ENCODE data around the gene MBD5.

The MBD5 gene

DNA sequence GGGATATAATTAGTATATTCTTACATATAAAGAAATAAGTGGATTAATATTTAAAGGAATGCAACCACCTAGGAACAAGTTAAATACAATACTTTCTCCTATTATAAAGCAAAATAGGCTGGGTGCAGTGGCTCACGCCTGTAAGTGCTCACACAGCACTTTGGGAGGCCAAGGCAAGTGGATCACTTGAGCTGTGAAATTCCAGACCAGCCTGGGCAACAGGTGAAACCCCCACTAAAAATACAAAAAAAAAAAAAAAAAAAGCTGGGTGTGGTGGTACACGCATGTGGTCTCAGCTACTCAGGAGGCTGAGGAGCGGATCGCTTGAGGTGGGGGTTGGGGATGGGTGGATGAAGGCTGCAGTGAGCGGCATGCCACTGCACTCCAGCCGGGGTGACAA, 337.5 kb downstream of the MBD5 start:
- H3K4me1 ChIP-seq (ENCODE audit: control insufficient read depth, insufficient read depth, low read length): no peaks in the 10 kb centered on the region
- H3K27me3 ChIP-seq (ENCODE audit: control insufficient read depth, insufficient read depth, low read length): no peaks in the 10 kb centered on the region
- H3K36me3 ChIP-seq (ENCODE audit: control insufficient read depth, insufficient read depth, low read length): no peaks in the 10 kb centered on the region
- H3K9ac ChIP-seq (ENCODE audit: low read length): no peak overlapping the region
- H3K9me3 ChIP-seq (ENCODE audit: control insufficient read depth, low read length): no peaks in the 10 kb centered on the region
- H3K4me3 ChIP-seq (ENCODE audit: low read length): no peak overlapping the region

DNA sequence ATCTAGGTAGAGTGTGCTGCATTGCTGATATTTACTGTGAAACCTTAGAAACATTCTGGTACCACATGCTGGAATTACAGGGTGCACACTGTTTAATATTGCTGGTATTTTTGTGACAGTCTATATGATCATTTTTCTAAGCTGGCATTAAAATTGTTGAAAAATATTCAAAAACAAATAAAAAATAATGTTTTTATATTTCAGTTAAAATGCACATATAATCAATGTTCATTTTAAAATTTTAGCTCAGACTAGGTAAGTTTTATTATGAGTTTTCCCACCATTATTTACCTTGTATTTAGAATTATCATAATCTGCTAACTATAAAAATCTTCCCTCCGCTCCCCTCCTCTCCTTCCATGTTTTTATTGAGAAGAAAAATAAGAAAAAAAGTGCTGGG, 339.8 kb downstream of the MBD5 start:
- Histone ChIP-seq H3K36me3 (ENCODE audit: control insufficient read depth, insufficient read depth, low read length) (no peaks in the 10 kb centered on the region), H3K9ac (ENCODE audit: low read length) (no peak overlapping the region), H3K4me1 (ENCODE audit: control insufficient read depth, insufficient read depth, low read length) (no peaks in the 10 kb centered on the region), H3K4me3 (ENCODE audit: low read length) (no peak overlapping the region), H3K9me3 (ENCODE audit: control insufficient read depth, low read length) (no peaks in the 10 kb centered on the region), H3K27me3 (ENCODE audit: control insufficient read depth, insufficient read depth, low read length) (no peaks in the 10 kb centered on the region)

DNA sequence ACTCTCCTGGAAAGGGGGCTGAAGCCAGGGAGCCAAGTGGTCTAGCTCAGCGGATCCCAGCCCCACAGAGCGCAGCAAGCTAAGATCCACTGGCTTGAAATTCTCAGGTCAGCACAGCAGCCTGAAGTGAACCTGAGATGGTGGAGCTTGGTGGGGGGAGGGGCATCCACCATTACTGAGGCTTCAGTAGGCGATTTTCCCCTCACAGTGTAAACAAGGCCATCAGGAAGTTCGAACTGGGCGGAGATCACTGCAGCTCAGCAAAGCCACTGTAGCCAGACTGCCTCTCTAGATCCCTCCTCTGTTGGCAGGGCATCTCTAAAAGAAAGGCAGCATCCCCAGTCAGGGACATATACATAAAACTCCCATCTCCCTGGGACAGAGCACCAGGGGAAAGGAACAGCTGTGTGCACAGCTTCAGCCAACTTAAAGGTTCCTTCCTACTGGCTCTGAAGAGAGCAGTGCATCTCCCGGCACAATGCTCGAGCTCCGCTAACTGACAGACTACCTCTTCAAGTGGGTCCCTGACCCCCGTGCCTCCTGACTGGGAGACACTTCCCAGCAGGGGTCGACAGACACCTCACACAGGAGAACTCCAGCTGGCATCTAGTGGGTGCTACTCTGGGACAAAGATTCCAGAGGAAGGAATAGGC, 341.4 kb downstream of the MBD5 start:
- Histone ChIP-seq H3K9ac (ENCODE audit: low read length) (no peak overlapping the region), H3K9me3 (ENCODE audit: control insufficient read depth, low read length) (no peaks in the 10 kb centered on the region), H3K27me3 (ENCODE audit: control insufficient read depth, insufficient read depth, low read length) (no peaks in the 10 kb centered on the region), H3K4me3 (ENCODE audit: low read length) (no peak overlapping the region), H3K4me1 (ENCODE audit: control insufficient read depth, insufficient read depth, low read length) (no peaks in the 10 kb centered on the region), H3K36me3 (ENCODE audit: control insufficient read depth, insufficient read depth, low read length) (no peaks in the 10 kb centered on the region)

GRCh38 chr2:148375214-148375613, 354.3 kb downstream of the MBD5 start:
- Histone ChIP-seq H3K9me3 (ENCODE audit: control insufficient read depth, low read length) (no peaks in the 10 kb centered on the region), H3K27me3 (ENCODE audit: control insufficient read depth, insufficient read depth, low read length) (no peaks in the 10 kb centered on the region), H3K4me3 (ENCODE audit: low read length) (no peak overlapping the region), H3K4me1 (ENCODE audit: control insufficient read depth, insufficient read depth, low read length) (no peaks in the 10 kb centered on the region), H3K36me3 (ENCODE audit: control insufficient read depth, insufficient read depth, low read length) (no peaks in the 10 kb centered on the region), H3K9ac (ENCODE audit: low read length) (no peak overlapping the region)

- H3K4me1 ChIP-seq (ENCODE audit: control insufficient read depth, insufficient read depth, low read length): no peaks in the 10 kb centered on the region
- no peak overlapping the region for H3K9ac ChIP-seq (ENCODE audit: low read length)
- H3K36me3 ChIP-seq (ENCODE audit: control insufficient read depth, insufficient read depth, low read length): no peaks in the 10 kb centered on the region
- no peak overlapping the region for H3K4me3 ChIP-seq (ENCODE audit: low read length)
- no peaks in the 10 kb centered on the region for H3K9me3 ChIP-seq (ENCODE audit: control insufficient read depth, low read length)
- H3K27me3 ChIP-seq (ENCODE audit: control insufficient read depth, insufficient read depth, low read length): no peaks in the 10 kb centered on the region
Observed at GRCh38 chr2:148391324-148391723, 370.4 kb downstream of the MBD5 start.

DNA sequence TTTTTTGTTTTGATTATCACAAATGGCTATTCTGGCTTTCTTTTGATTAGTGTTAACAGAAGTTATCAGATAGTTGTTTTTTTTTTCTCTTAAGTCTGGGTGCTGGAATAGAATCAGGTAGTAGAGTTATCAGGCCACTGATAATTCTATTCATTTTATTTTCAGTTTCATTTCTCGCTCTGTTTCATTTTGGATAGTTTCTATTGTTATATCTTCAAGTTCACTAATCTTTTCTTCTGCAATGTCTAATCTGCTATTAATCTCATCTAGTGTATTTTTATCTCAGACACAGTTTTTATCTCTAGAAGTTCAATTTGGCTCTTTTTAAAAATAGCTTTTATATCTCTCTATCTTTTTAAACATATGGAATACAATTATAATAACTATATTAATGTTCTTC, 381.9 kb downstream of the MBD5 start:
- H3K9ac ChIP-seq (ENCODE audit: low read length): no peak overlapping the region
- H3K4me1 ChIP-seq (ENCODE audit: control insufficient read depth, insufficient read depth, low read length): no peaks in the 10 kb centered on the region
- H3K36me3 ChIP-seq (ENCODE audit: control insufficient read depth, insufficient read depth, low read length): no peaks in the 10 kb centered on the region
- no peaks in the 10 kb centered on the region for H3K27me3 ChIP-seq (ENCODE audit: control insufficient read depth, insufficient read depth, low read length)
- H3K9me3 ChIP-seq (ENCODE audit: control insufficient read depth, low read length): no peaks in the 10 kb centered on the region
- no peak overlapping the region for H3K4me3 ChIP-seq (ENCODE audit: low read length)

- Histone ChIP-seq H3K4me1 (ENCODE audit: control insufficient read depth, insufficient read depth, low read length) (no peaks in the 10 kb centered on the region), H3K4me3 (ENCODE audit: low read length) (no peak overlapping the region), H3K9ac (ENCODE audit: low read length) (no peak overlapping the region), H3K36me3 (ENCODE audit: control insufficient read depth, insufficient read depth, low read length) (no peaks in the 10 kb centered on the region), H3K27me3 (ENCODE audit: control insufficient read depth, insufficient read depth, low read length) (no peaks in the 10 kb centered on the region), H3K9me3 (ENCODE audit: control insufficient read depth, low read length) (no peaks in the 10 kb centered on the region)
Observed at GRCh38 chr2:148410899-148411298, 390.0 kb downstream of the MBD5 start.

- Histone ChIP-seq H3K27me3 (ENCODE audit: control insufficient read depth, insufficient read depth, low read length) (no peaks in the 10 kb centered on the region), H3K4me1 (ENCODE audit: control insufficient read depth, insufficient read depth, low read length) (no peaks in the 10 kb centered on the region), H3K4me3 (ENCODE audit: low read length) (no peak overlapping the region), H3K36me3 (ENCODE audit: control insufficient read depth, insufficient read depth, low read length) (no peaks in the 10 kb centered on the region), H3K9ac (ENCODE audit: low read length) (no peak overlapping the region), H3K9me3 (ENCODE audit: control insufficient read depth, low read length) (no peaks in the 10 kb centered on the region)
Observed at GRCh38 chr2:148416248-148416647, 395.4 kb downstream of the MBD5 start.

DNA sequence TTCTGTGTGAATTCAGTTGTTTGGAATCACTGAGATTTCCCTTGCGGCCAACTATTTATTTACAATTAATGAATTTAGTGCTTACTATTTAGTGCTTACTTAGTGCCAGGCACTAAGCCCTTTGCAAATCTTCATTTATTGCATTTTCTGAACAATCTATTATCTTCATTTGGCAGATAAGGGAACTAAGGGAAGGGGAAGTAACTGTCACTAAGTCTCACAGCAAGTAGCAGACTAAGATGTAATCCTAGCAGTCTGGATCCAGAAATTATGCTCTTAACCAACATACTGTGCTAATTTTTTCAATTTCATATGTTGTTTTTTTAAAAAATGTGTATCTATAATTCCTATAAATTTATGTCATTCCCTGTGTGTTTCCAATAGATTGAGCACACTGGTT, 409.2 kb downstream of the MBD5 start:
- no peaks in the 10 kb centered on the region for H3K4me1 ChIP-seq (ENCODE audit: control insufficient read depth, insufficient read depth, low read length)
- no peak overlapping the region for H3K4me3 ChIP-seq (ENCODE audit: low read length)
- no peak overlapping the region for H3K9ac ChIP-seq (ENCODE audit: low read length)
- no peaks in the 10 kb centered on the region for H3K9me3 ChIP-seq (ENCODE audit: control insufficient read depth, low read length)
- no peaks in the 10 kb centered on the region for H3K36me3 ChIP-seq (ENCODE audit: control insufficient read depth, insufficient read depth, low read length)
- no peaks in the 10 kb centered on the region for H3K27me3 ChIP-seq (ENCODE audit: control insufficient read depth, insufficient read depth, low read length)

GRCh38 chr2:148447877-148448276, 427.0 kb downstream of the MBD5 start:
- no peaks in the 10 kb centered on the region for H3K36me3 ChIP-seq (ENCODE audit: control insufficient read depth, insufficient read depth, low read length)
- no peaks in the 10 kb centered on the region for H3K27me3 ChIP-seq (ENCODE audit: control insufficient read depth, insufficient read depth, low read length)
- no peaks in the 10 kb centered on the region for H3K4me1 ChIP-seq (ENCODE audit: control insufficient read depth, insufficient read depth, low read length)
- H3K4me3 ChIP-seq (ENCODE audit: low read length): no peak overlapping the region
- H3K9me3 ChIP-seq (ENCODE audit: control insufficient read depth, low read length): no peaks in the 10 kb centered on the region
- no peak overlapping the region for H3K9ac ChIP-seq (ENCODE audit: low read length)

DNA sequence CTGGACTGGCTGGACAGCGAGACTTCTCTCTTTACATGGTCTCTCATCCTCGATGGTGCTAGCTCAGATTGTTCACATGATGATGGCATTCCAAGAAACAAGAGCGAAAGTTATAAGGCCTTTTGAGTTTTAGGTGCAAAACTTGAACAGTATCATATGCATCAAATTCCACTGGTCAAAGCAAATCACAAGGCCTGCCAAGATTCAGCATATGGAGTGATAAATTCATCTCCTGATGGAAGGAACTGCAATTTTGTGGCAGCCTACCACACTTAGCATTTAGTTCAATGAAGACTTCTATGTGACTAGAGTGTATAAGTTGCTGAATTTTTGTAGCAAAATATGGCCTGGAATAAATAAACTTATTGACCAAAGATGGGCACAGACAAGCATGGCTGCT, 429.6 kb downstream of the MBD5 start:
- Histone ChIP-seq H3K36me3 (ENCODE audit: control insufficient read depth, insufficient read depth, low read length) (no peaks in the 10 kb centered on the region), H3K4me1 (ENCODE audit: control insufficient read depth, insufficient read depth, low read length) (no peaks in the 10 kb centered on the region), H3K27me3 (ENCODE audit: control insufficient read depth, insufficient read depth, low read length) (no peaks in the 10 kb centered on the region), H3K9ac (ENCODE audit: low read length) (no peak overlapping the region), H3K4me3 (ENCODE audit: low read length) (no peak overlapping the region), H3K9me3 (ENCODE audit: control insufficient read depth, low read length) (no peaks in the 10 kb centered on the region)

- no peaks in the 10 kb centered on the region for H3K36me3 ChIP-seq (ENCODE audit: control insufficient read depth, insufficient read depth, low read length)
- H3K27me3 ChIP-seq (ENCODE audit: control insufficient read depth, insufficient read depth, low read length): no peaks in the 10 kb centered on the region
- no peak overlapping the region for H3K9ac ChIP-seq (ENCODE audit: low read length)
- no peak overlapping the region for H3K4me3 ChIP-seq (ENCODE audit: low read length)
- no peaks in the 10 kb centered on the region for H3K4me1 ChIP-seq (ENCODE audit: control insufficient read depth, insufficient read depth, low read length)
- no peaks in the 10 kb centered on the region for H3K9me3 ChIP-seq (ENCODE audit: control insufficient read depth, low read length)
Observed at GRCh38 chr2:148451046-148451445, 430.2 kb downstream of the MBD5 start.

DNA sequence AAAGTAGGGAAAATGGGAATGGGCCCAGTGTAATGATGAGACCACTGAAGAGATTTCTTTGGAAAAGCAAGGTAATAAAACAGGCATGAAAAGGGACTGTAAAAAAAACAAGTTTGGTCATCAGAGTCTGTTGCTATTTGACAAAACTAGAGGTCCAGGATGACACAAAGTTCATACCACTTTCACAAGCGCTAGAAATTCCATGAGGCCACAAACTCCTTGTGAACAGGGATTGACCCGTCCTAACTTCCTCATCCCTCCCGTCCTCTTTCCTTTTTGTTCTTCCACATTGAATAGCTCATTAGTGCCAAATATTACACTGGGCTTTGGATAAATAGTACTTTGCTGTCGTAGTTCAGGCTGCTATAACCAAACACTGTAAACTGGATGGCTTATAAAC, 434.9 kb downstream of the MBD5 start:
- Histone ChIP-seq H3K27me3 (ENCODE audit: control insufficient read depth, insufficient read depth, low read length) (no peaks in the 10 kb centered on the region), H3K9ac (ENCODE audit: low read length) (no peak overlapping the region), H3K9me3 (ENCODE audit: control insufficient read depth, low read length) (no peaks in the 10 kb centered on the region), H3K4me3 (ENCODE audit: low read length) (no peak overlapping the region), H3K36me3 (ENCODE audit: control insufficient read depth, insufficient read depth, low read length) (no peaks in the 10 kb centered on the region), H3K4me1 (ENCODE audit: control insufficient read depth, insufficient read depth, low read length) (no peaks in the 10 kb centered on the region)
